ENCODE data around the gene KRTAP19-3.
"Not testable (repeated sequence)": the region's sequence is repeated elsewhere in the genome, so short reads cannot be mapped to it uniquely, and the experiment has no call there.

The KRTAP19-3 gene

GRCh38 chr21:30491963-30492428 is at the start of gene KRTAP19-3:
TSS of gene KRTAP19-3 (minus strand) at chr21:30492013. CDS start at chr21:30491957, 56 bp downstream.
- no peak for DNase-seq (ENCODE audit: low read depth)

- no peak for DNase-seq (ENCODE audit: low read depth)
Measured at GRCh38 chr21:30518876-30519275, 27.1 kb upstream of the KRTAP19-3 start.

- DNase-seq (ENCODE audit: low read depth) = no peak
Measured at GRCh38 chr21:30515681-30516080, 23.9 kb upstream of the KRTAP19-3 start.

- DNase-seq (ENCODE audit: low read depth) = not testable (repeated sequence)
Measured at GRCh38 chr21:30505621-30506205, 13.9 kb upstream of the KRTAP19-3 start.

GRCh38 chr21:30502041-30502440 is 10.2 kb upstream of the KRTAP19-3 start, which contains the start of gene KRTAP19-5:
TSS of gene KRTAP19-5 (minus strand) at chr21:30502141. CDS start at chr21:30502090, 51 bp downstream.
- DNase-seq (ENCODE audit: low read depth) = no peak

GRCh38 chr21:30497065-30497464 is 5.3 kb upstream of the KRTAP19-3 start, which contains the start of gene KRTAP19-4:
TSS of gene KRTAP19-4 (minus strand) at chr21:30497165. CDS start at chr21:30497110, 55 bp downstream.
- DNase-seq (ENCODE audit: low read depth) = no peak

GRCh38 chr21:30487336-30487735 is 4.5 kb downstream of the KRTAP19-3 start, which contains the start of gene KRTAP19-2:
TSS of gene KRTAP19-2 (minus strand) at chr21:30487436. CDS start at chr21:30487348, 88 bp downstream.
- DNase-seq (ENCODE audit: low read depth) = no peak

- no peak for DNase-seq (ENCODE audit: low read depth)
Measured at GRCh38 chr21:30486180-30486579, 5.6 kb downstream of the KRTAP19-3 start.

GRCh38 chr21:30482130-30482529 is 9.7 kb downstream of the KRTAP19-3 start:
- no peak for DNase-seq (ENCODE audit: low read depth)

- no peak for DNase-seq (ENCODE audit: low read depth)
Measured at GRCh38 chr21:30480145-30480544, 11.7 kb downstream of the KRTAP19-3 start, which contains the start of gene KRTAP19-1. TSS of gene KRTAP19-1 (minus strand) at chr21:30480367. CDS start at chr21:30480317, 50 bp downstream.

- DNase-seq (ENCODE audit: low read depth) = no peak
Measured at GRCh38 chr21:30479259-30479658, 12.6 kb downstream of the KRTAP19-3 start.

- no peak for DNase-seq (ENCODE audit: low read depth)
Measured at GRCh38 chr21:30478004-30478403, 13.8 kb downstream of the KRTAP19-3 start.

GRCh38 chr21:30468900-30469714 is 22.7 kb downstream of the KRTAP19-3 start:
- no peak for DNase-seq (ENCODE audit: low read depth)

- DNase-seq (ENCODE audit: low read depth) = no peak
Measured at GRCh38 chr21:30463713-30464112, 28.1 kb downstream of the KRTAP19-3 start.

GRCh38 chr21:30448514-30448913 is 43.3 kb downstream of the KRTAP19-3 start:
- no peak for DNase-seq (ENCODE audit: low read depth)

GRCh38 chr21:30447056-30447455 is 44.8 kb downstream of the KRTAP19-3 start:
- DNase-seq (ENCODE audit: low read depth) = no peak

GRCh38 chr21:30444204-30444603 is 47.6 kb downstream of the KRTAP19-3 start:
- no peak for DNase-seq (ENCODE audit: low read depth)

GRCh38 chr21:30443226-30443625 is 48.6 kb downstream of the KRTAP19-3 start:
- DNase-seq (ENCODE audit: low read depth) = no peak
